Measurements from ENCODE around the gene CYP4F8. TPM values are rescaled to one million over a fixed set of nuclear protein-coding genes. Genes with fewer than 3 reads are reported as not detected.
A peak's percentile ranks its signal among the peaks of the same experiment; 100 is the strongest.
"Not testable (repeated sequence)": the region's sequence is repeated elsewhere in the genome, so short reads cannot be mapped to it uniquely, and the experiment has no call there.

The CYP4F8 gene
- total RNA-seq = not detected in 2 replicates

- DNase-seq = no peak
Observed at GRCh38 chr19:15614507-15615379, at the start of gene CYP4F8. Gene CYP4F8 (plus strand): TSS chr19:15615218. CDS start chr19:15615617, 399 bp downstream.

DNA sequence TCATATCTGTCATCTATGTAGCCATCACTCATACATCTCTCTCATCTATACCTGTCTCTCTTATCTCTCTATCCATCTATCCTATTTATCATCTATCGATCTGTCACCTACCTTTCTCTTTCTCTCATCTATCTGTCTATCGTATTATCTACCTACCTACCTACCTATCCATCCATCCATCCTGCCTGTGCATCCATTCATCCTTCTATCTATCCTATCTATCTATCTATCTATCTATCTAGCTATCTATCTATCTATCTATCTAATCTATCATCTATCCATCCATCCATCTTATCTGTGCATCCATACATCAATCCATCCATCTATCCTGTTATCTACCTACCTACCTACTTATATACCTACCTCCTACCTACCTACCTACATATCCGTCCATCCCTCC lies 44.6 kb upstream of the CYP4F8 start:
- DNase-seq = no peak

DNA sequence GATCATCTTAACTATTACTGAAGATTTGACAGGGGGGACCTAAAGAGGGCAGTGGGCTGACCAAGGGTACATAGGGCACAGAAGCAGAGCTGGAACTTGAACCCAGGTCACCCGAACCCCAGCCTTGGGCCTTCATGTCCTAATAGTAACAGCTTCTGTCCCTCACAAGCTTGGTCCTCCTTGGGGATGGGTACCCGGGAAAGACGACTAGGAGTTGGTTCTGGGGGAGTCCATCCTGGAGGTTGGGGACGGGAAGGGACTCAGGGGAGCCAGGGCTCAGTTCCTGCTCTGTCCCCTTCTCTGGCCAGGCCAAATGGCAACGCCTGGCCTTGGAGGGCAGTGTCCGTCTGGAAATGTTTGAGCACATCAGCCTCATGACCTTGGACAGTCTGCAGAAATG lies 39.6 kb upstream of the CYP4F8 start:
- no peak for DNase-seq

DNA sequence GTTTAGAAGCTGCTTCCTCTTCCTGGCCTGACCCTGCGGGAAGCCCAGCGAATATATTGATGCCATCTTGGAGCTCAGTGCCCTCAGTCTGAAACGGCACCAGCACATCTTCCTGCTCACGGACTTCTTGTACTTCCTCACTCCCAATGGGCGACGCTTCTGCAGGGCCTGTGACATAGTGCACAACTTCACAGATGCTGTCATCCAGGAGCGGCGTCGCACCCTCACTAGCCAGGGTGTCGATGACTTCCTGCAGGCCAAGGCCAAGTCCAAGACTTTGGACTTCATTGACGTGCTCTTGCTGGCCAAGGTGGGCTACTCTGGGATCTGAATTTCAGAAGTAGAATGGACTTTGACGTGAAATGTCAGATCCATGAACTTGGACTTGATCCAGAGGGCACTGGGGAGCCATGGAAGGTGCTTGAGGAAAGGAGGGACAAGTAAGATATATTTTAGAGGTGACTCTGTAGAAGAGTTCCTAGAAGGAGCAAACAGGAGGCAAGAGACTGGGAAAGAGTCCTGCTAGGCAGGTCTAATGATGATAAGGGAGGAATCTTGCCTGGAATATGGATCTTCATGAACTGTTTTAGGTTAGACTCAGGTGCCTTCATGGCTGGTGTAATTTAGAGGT lies 38.4 kb upstream of the CYP4F8 start:
- DNase-seq = no peak

DNA sequence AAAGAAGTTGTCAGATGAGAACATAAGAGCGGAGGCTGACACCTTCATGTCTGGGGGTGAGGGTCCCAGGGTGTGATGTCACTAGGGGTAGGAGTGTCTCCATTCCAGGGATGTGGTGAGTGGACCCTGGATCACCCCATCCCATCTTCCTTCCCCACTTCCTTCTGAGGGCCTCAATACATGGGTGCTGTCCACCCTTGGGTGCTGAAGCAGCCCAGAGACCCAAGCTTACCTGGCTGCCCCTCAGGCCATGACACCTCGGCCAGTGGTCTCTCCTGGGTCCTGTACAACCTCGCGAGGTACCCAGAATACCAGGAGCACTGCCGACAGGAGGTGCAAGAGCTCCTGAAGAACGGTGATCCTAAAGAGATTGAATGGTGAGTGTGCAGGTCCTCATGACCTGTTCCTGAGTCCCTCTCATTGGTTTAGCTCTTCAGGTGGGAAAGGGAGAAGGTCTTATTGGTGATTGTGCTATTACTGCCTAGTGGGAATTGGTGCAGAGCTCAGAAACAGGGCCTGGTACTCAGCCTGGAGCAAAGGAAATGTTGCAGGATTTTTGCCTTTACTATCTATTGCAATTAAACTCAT lies 37.7 kb upstream of the CYP4F8 start:
- no peak for DNase-seq

DNA sequence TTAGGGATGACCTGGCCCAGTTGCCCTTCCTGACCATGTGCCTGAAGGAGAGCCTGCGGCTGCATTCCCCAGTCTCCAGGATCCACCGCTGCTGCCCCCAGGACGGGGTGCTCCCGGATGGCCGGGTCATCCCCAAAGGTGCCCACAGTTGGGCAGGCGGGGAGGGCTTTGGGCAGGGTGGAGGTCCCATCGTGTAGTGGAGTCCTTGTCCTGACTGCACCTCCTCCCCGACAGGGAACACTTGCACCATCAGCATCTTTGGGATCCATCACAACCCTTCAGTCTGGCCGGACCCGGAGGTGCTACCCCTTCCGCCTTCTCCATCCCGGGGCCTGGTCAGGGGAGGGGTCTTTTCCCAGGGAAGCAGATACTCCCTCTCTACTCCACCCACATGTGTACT lies 31.7 kb upstream of the CYP4F8 start:
- DNase-seq = no peak

GRCh38 chr19:15584095-15584494 lies 30.9 kb upstream of the CYP4F8 start:
- DNase-seq = no peak

DNA sequence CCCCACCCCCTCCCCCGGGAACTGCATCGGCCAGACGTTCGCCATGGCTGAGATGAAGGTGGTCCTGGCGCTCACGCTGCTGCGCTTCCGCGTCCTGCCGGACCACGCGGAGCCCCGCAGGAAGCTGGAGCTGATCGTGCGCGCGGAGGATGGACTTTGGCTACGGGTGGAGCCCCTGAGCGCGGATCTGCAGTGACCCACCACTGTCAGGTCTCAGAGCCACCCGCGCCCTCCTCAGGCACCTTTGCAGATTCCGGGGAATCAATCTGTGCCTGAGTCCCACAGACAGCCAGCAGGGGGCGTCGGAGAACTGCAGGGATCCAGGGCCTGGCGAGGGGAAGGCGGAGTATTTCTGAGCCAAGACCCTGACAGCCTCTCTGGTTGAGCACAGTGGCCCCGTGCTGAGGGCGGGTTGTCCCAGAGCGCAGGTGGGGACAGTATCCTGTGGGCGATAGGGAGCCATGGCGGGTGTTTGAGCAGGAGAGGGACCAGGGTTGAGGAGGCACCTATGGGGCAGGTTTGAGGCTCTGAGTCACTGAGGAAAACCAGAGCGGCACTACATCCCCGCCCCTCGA lies 30.4 kb upstream of the CYP4F8 start:
- peak; percentile 79 for DNase-seq

DNA sequence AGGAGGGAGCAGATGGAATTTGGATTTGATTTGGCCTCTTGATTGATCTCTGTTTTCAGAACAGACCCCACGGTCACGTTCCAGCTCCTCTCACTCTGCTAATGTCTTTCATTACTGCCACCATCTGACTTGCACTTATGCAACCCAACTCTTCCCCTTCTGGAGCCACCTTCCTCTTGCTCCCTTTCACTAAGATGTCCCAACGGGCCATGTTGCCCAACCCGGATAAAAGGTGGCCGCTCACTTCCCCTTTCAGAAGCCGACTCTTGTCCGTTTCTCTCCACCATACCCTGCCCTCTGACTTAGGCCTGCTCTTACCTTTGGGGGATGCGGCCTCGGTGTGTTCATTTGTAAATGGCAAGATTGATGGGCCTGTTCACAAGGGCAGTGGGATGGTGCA lies 27.4 kb upstream of the CYP4F8 start:
- DNase-seq = no peak

GRCh38 chr19:15588265-15588664 lies 26.8 kb upstream of the CYP4F8 start:
- no peak for DNase-seq

GRCh38 chr19:15589760-15590451 lies 25.1 kb upstream of the CYP4F8 start:
- no peak for DNase-seq

- no peak for DNase-seq
Observed at GRCh38 chr19:15591796-15592195, 23.2 kb upstream of the CYP4F8 start.

GRCh38 chr19:15592506-15592905 lies 22.5 kb upstream of the CYP4F8 start:
- not testable (repeated sequence) for DNase-seq

DNA sequence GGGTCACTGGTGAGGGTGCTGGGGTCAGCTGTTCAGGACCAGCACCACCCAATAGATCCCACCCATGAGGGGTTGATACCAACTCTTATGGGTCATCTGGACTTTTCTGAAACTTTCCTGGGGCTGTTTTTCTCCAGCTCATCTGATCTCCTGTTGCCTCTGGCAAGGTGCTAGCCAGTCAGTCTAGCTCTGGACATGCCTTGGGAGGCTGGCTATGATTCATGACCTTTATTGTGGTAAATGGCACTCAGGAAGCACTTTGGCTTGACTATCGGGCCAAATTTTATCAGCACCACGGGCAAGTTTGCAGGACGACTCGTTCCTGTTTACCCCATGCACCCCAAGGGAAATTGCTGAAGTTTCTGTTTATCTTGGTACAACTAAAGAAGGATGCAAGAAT lies 21.3 kb upstream of the CYP4F8 start:
- DNase-seq = not testable (repeated sequence)

DNA sequence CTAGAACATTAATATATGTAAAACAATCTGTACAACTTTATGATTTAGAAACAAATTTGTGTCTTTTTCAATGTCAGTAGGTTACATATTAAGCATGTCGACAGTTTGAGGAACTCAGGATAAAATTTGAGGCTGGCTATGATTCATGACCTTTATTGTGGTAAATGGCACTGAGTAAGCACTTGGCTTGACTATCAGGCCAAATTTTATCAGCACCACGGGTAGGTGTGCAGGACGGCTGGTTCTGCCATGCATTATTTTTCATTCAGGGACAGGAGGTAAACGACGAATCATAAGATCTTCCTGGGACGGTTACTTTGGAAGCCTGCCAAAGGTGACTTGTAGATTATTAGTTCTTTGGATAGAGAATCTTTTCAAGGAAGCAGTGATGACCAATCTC lies 19.9 kb upstream of the CYP4F8 start:
- no peak for DNase-seq

DNA sequence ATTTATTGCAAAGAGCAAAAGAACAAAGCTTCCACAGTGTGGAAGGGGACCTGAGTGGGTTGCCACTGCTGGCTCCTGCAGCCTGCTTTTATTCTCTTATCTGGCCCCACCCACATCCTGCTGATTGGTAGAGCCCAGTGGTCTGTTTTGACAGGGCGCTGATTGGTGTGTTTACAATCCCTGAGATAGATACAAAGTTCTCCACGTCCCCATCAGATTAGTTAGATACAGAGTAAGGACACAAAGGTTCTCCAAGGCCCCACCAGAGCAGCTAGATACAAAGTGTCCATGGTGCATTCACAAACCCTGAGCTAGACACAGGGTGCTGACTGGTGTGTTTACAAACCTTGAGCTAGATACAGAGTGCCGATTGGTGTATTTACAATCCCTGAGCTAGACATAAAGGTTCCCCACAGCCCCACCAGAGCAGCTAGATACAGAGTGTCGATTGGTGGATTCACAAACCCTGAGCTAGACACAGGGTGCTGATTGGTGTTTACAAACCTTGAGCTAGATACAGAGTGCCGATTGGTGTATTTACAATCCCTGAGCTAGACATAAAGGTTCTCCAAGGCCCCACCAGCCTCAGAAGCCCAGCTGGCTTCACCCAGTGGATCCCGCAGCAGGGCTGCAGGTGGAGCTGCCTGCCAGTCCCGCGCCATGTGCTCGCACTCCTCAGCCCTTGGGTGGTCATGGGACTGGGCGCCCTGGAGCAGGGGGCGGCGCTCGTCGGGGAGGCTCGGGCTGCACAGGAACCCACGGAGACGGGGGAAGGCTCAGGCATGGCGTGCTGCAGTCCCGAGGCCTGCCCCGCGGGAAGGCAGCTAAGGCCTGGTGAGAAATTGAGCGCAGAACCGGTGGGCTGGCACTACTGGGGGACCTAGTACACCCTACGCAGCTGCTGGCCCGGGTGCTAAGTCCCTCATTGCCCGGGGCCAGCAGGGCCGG lies 6.8 kb upstream of the CYP4F8 start:
- not testable (repeated sequence) for DNase-seq

DNA sequence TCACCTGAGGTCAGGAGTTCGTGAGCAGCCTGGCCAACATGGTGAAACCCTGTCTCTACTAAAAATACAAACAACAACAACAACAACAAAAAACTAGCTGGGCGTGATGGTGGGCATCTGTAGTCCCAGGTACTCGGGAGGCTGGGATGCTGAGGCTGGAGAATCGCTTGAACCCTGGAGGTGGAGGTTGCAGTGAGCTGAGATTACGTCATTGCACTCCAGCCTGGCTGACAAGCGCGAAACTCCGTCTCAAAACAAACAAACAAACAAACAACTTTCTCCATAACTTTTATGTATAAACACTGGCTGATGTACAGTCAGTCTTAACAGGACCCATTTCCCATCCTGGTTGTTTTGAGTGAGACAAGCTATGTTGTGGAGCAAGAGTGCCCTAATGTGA lies 5.8 kb upstream of the CYP4F8 start:
- no peak for DNase-seq

- no peak for DNase-seq
Observed at GRCh38 chr19:15612342-15612741, 2.7 kb upstream of the CYP4F8 start.

DNA sequence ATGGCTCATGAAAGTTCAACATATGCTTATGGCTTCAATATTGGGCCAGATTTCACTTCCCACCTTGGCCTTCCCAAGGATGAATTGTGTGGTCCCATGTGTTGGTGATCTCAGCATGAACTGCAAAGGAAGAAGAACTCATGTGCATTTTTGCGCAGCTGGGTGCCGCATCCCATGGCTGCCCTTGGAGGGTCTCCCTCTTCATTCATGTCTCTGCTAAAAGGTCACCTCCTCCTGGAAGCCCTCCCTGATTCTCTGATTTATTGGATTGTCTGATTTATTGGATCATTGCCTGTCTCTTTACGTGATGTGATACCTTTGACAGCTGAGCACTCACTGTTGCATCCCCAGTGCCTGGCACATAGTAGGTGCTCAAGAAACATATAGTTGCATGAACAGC lies 1.7 kb upstream of the CYP4F8 start:
- DNase-seq = no peak

GRCh38 chr19:15615526-15615925 lies 508 bp downstream of the CYP4F8 start:
- DNase-seq = no peak

- no peak for DNase-seq
Observed at GRCh38 chr19:15616183-15616582, 1.2 kb downstream of the CYP4F8 start.

Measured in dermis blood vessel endothelial cell (primary cell).